IMR-90 (cell line): ENCODE data around the gene DYSF. TPM values are rescaled to one million over a fixed set of nuclear protein-coding genes. Genes with fewer than 3 reads are reported as not detected.

Experiments used
- ATAC-seq: fragments of 200-7000 bp; cut with Tn5 transposase; 2 replicates; pipeline ENCODE4 v1.9.1; 2020; ENCODE audit warnings: low read depth, mild to moderate bottlenecking, moderate library complexity
- BruUV-seq: library from RNA; stranded (reverse); fragments of 400-500 nt; replicated peaks from 2 replicates; lab custom pipeline; 2021; lab: Mats Ljungman, UMichigan
- CTCF ChIA-PET: fragments of 300-600 bp; formaldehyde crosslinking; extraction: SDS; loops from one replicate; lab custom pipeline; 2021; ENCODE audit warnings: antibody characterized with exemption; lab: Yijun Ruan, JAX
- POLR2A ChIA-PET: fragments of 300-600 bp; sonication (Branson Sonifier 250); formaldehyde crosslinking; loops from one replicate; lab custom pipeline; 2022; ENCODE audit warnings: antibody characterized with exemption; ENCODE audit not compliant: unreplicated experiment; lab: Charles Lee
- DNase-seq: peaks from one replicate; pipeline ENCODE4 v3.0.0; 2013
- H2AFZ ChIP-seq: replicated peaks from 2 replicates; pipeline ENCODE3; 2013; ENCODE audit warnings: low read length, mild to moderate bottlenecking; ENCODE audit not compliant: poor library complexity
- H2AK5ac ChIP-seq: 2 replicates; pipeline ENCODE4 v1.6.1; 2013; ENCODE audit warnings: low read depth, low read length, inconsistent platforms
- H2AK9ac ChIP-seq: replicated peaks from 2 replicates; pipeline ENCODE3; 2013; ENCODE audit warnings: mild to moderate bottlenecking, low read depth, low read length, moderate library complexity; ENCODE audit not compliant: poor library complexity
- H2BK120ac ChIP-seq: 2 replicates; pipeline ENCODE4 v1.6.1; 2013; ENCODE audit warnings: low read depth, low read length, inconsistent platforms
- H2BK15ac ChIP-seq: 3 replicates; pipeline ENCODE4 v1.6.1; 2013; ENCODE audit warnings: low read depth, low read length, inconsistent platforms
- H2BK20ac ChIP-seq: 2 replicates; pipeline ENCODE4 v1.6.1; 2013; ENCODE audit warnings: low read depth, mild to moderate bottlenecking, inconsistent platforms, low read length, moderate library complexity
- H2BK5ac ChIP-seq: 2 replicates; pipeline ENCODE4 v1.6.1; 2013; ENCODE audit warnings: mild to moderate bottlenecking, low read depth, low read length, inconsistent platforms; ENCODE audit not compliant: poor library complexity, severe bottlenecking
- H3K14ac ChIP-seq: replicated peaks from 2 replicates; pipeline ENCODE4 v1.6.1; 2013; ENCODE audit warnings: low read depth, low read length, inconsistent platforms
- H3K18ac ChIP-seq: 2 replicates; pipeline ENCODE4 v1.6.1; 2013; ENCODE audit warnings: low read depth, low read length, control low read depth
- H3K23ac ChIP-seq: 2 replicates; pipeline ENCODE4 v1.6.1; 2013; ENCODE audit warnings: low read depth, low read length, inconsistent platforms
- H3K27ac ChIP-seq: 2 replicates; pipeline ENCODE4 v1.5.1; 2013; ENCODE audit warnings: mild to moderate bottlenecking, control low read depth, low read length; ENCODE audit not compliant: insufficient read depth
- H3K27me3 ChIP-seq: 2 replicates; pipeline ENCODE4 v1.6.1; 2013; ENCODE audit warnings: low read length; ENCODE audit not compliant: control insufficient read depth, insufficient read depth
- H3K36me3 ChIP-seq: 2 replicates; pipeline ENCODE4 v1.6.1; 2013; ENCODE audit warnings: low read length, mixed read lengths; ENCODE audit not compliant: control insufficient read depth, insufficient read depth
- H3K4ac ChIP-seq: 2 replicates; pipeline ENCODE4 v1.6.1; 2013; ENCODE audit warnings: low read depth, low read length, inconsistent platforms
- H3K4me1 ChIP-seq: 2 replicates; pipeline ENCODE4 v1.6.1; 2013; ENCODE audit warnings: low read length, mixed read lengths; ENCODE audit not compliant: control insufficient read depth, insufficient read depth
- H3K4me2 ChIP-seq: 2 replicates; pipeline ENCODE4 v1.6.1; 2013; ENCODE audit warnings: low read depth, mild to moderate bottlenecking, control low read depth, low read length, moderate library complexity
- H3K4me3 ChIP-seq: 2 replicates; pipeline ENCODE4 v1.5.1; 2013; ENCODE audit warnings: low read depth, mild to moderate bottlenecking, control low read depth, low read length, moderate library complexity; ENCODE audit not compliant: insufficient read depth
- H3K56ac ChIP-seq: 2 replicates; pipeline ENCODE4 v1.6.1; 2013; ENCODE audit warnings: low read length, inconsistent platforms; ENCODE audit not compliant: insufficient read depth; ENCODE audit errors: extremely low read depth
- H3K79me1 ChIP-seq, 2 experiments: 2 replicates each; pipeline ENCODE4 v1.6.1; 2013; ENCODE audit warnings: low read length in 2 of 2, inconsistent platforms in 1 of 2, low read depth in 1 of 2
- H3K9ac ChIP-seq: 2 replicates; pipeline ENCODE4 v1.6.1; 2013; ENCODE audit warnings: low read depth, low read length, control low read depth
- H3K9me1 ChIP-seq: 2 replicates; pipeline ENCODE4 v1.6.1; 2013; ENCODE audit warnings: low read length, inconsistent platforms; ENCODE audit not compliant: insufficient read depth
- H3K9me3 ChIP-seq: 2 replicates; pipeline ENCODE4 v1.6.1; 2013; ENCODE audit warnings: low read length; ENCODE audit not compliant: control insufficient read depth, insufficient read depth
- H4K20me1 ChIP-seq: 2 replicates; pipeline ENCODE4 v1.6.1; 2013; ENCODE audit warnings: low read length, inconsistent platforms; ENCODE audit not compliant: insufficient read depth
- H4K5ac ChIP-seq: 2 replicates; pipeline ENCODE4 v1.6.1; 2013; ENCODE audit warnings: mild to moderate bottlenecking, low read depth, low read length, control low read depth
- H4K8ac ChIP-seq, 2 experiments: 2 replicates each; pipeline ENCODE4 v1.6.1; 2013; ENCODE audit warnings: low read depth in 2 of 2, low read length in 2 of 2, control low read depth in 1 of 2, inconsistent platforms in 1 of 2
- H4K91ac ChIP-seq: 2 replicates; pipeline ENCODE4 v1.6.1; 2013; ENCODE audit warnings: low read depth, low read length, inconsistent platforms; ENCODE audit not compliant: insufficient read depth
- CHD1 ChIP-seq: IDR thresholded peaks from 2 replicates; pipeline ENCODE4 v1.6.1; 2012; ENCODE audit warnings: low read depth, low read length, improper control_type of control experiment
- MXI1 ChIP-seq: IDR thresholded peaks from 2 replicates; pipeline ENCODE4 v1.6.1; 2012; ENCODE audit warnings: low read depth, mild to moderate bottlenecking, low read length, moderate library complexity, borderline replicate concordance
- POLR2A ChIP-seq: IDR thresholded peaks from 2 replicates; pipeline ENCODE4 v1.6.1; 2012; ENCODE audit warnings: mild to moderate bottlenecking, low read depth, low read length
- RFX5 ChIP-seq: IDR thresholded peaks from 2 replicates; pipeline ENCODE4 v1.8.0; 2012; ENCODE audit warnings: low read depth, mild to moderate bottlenecking, low read length, moderate library complexity
- WGBS, 2 experiments: methylation state at CpG; one replicate each; pipeline versions ENCODE4 v1.1.5 to v1.1.7; 2013; ENCODE audit warnings: missing lambda C conversion rate in 2 of 2; ENCODE audit not compliant: insufficient read length in 1 of 2; ENCODE audit errors: extremely low coverage in 2 of 2; 5-methylcytosine and 5-hydroxymethylcytosine counted together
- dilution Hi-C: fragments of 300-500 bp; cut with HindIII; formaldehyde crosslinking; loops from one replicate; pipeline ENCODE4 v1.14.3; 2018; ENCODE audit warnings: low sequenced_read_pairs; ENCODE audit not compliant: unreplicated experiment
- in situ Hi-C: fragments of 300-500 bp; cut with MboI; formaldehyde crosslinking; loops from 3 replicates; pipeline ENCODE4 v1.14.3; 2019; ENCODE audit warnings: low sequenced_read_pairs, inconsistent platforms, mixed read lengths
- intact Hi-C: fragments of 100-400 bp; cut with micrococcal nuclease; formaldehyde crosslinking; loops from 2 replicates; pipeline ENCODE4 v1.10.0; 2022
- polyA plus RNA-seq, 3 experiments: library from polyadenylated mRNA; depleted of rRNA; stranded (reverse); fragments of >200 nt; gene quantifications; 2 replicates each; pipeline ENCODE4 v1.2.3, GENCODE V29; 2012; ENCODE audit warnings: low replicate concordance in 1 of 3
- total RNA-seq: library from RNA; depleted of rRNA; stranded (reverse); fragments of >200 nt; gene quantifications from 2 replicates; pipeline ENCODE4 v1.2.3, GENCODE V29; 2012
- TF ChIP-seq, protein P1 (sequence below): fragments of 150-350 bp; IDR thresholded peaks from 2 replicates; pipeline ENCODE4 v1.6.1; 2016; ENCODE audit warnings: low read depth, mild to moderate bottlenecking, low read length, moderate library complexity, borderline replicate concordance

Gene DYSF
- total and polyA plus RNA-seq, 2 of the 4 experiments (the other 2 are of a cell fraction): 0.09 to 0.18 TPM

DNA sequence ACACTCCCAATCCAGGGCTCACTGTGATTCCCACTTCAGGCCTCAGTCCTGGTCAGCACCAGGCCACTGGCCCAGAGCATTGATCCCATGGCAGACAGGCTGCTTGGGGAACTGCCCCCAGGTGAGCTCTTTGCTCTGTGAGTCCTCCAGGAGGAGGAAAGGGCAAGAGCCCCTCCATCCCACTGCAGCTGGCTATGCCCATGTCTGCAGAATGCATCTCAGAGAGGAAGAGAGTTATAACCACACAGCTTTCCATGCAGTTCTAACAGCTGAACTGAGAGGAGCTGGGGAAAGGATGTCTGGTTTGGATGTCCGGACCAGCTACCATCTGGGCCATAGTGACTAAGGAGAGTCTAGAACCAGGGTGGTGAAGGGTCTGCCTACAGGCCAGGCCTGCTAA lies 230.3 kb downstream of the DYSF start:
- Histone ChIP-seq H3K9me3 (no peaks in the 10 kb centered on the region), H2AK9ac (no peak overlapping the region), H2BK20ac (no peak overlapping the region), H3K23ac (no peak overlapping the region), H2AK5ac (no peak overlapping the region), H4K91ac (no peak overlapping the region), H3K36me3 (no peaks in the 10 kb centered on the region), H2AFZ (no peak overlapping the region), H3K4me3 (no peak overlapping the region), H3K9me1 (no peaks in the 10 kb centered on the region), H2BK15ac (no peak overlapping the region), H3K27me3 (peaks cover 22% of the 10 kb centered on the region), H4K20me1 (no peaks in the 10 kb centered on the region), H2BK5ac (no peak overlapping the region), H3K4ac (no peak overlapping the region), H3K56ac (no peak overlapping the region), H4K5ac (no peak overlapping the region), H2BK120ac (no peak overlapping the region), H3K18ac (no peak overlapping the region), H3K4me1 (no peaks in the 10 kb centered on the region), H3K14ac (no peak overlapping the region), H3K4me2 (no peak overlapping the region), H3K9ac (no peak overlapping the region), H4K8ac (no peak overlapping the region), H3K27ac (no peak overlapping the region), H3K79me1 (no peaks in the 10 kb centered on the region)
- in situ Hi-C loops: no loop called here
- no TSS peak for BruUV-seq
- intact Hi-C loops: no loop called here
- CTCF ChIA-PET: no interaction called here
- dilution Hi-C loops: no loop called here
- ATAC-seq (no peak), DNase-seq (no peak)
- WGBS, 2 experiments: no CpG with 5 or more reads among the region's 1 CpG
- no peak for TF ChIP-seq CHD1
- TF ChIP-seq, protein P1, sequence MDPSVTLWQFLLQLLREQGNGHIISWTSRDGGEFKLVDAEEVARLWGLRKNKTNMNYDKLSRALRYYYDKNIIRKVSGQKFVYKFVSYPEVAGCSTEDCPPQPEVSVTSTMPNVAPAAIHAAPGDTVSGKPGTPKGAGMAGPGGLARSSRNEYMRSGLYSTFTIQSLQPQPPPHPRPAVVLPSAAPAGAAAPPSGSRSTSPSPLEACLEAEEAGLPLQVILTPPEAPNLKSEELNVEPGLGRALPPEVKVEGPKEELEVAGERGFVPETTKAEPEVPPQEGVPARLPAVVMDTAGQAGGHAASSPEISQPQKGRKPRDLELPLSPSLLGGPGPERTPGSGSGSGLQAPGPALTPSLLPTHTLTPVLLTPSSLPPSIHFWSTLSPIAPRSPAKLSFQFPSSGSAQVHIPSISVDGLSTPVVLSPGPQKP: no peak
- no peak for TF ChIP-seq MXI1
- TF ChIP-seq RFX5: no peak
- no peak for TF ChIP-seq POLR2A
- POLR2A ChIA-PET: no interaction called here
